HEK293 (cell line): Measurements from ENCODE around the gene ADAMTS20.

Experiments used
- ZBTB11 ChIP-seq: fragments of 450-650 bp; formaldehyde crosslinking; conservative IDR thresholded peaks from 2 replicates; pipeline ENCODE4 v1.5.1; 2016; ENCODE audit warnings: low read depth, missing biosample characterization, missing genetic modification characterization
- ZBTB8A ChIP-seq: fragments of 450-650 bp; formaldehyde crosslinking; IDR thresholded peaks from 2 replicates; pipeline ENCODE4 v1.5.1; 2016; ENCODE audit warnings: missing biosample characterization, missing genetic modification characterization
- ZNF121 ChIP-seq: fragments of 450-650 bp; formaldehyde crosslinking; IDR thresholded peaks from 2 replicates; pipeline ENCODE4 v1.5.1; 2016; ENCODE audit warnings: missing biosample characterization, missing genetic modification characterization
- ZNF404 ChIP-seq: fragments of 450-650 bp; formaldehyde crosslinking; IDR thresholded peaks from 2 replicates; pipeline ENCODE4 v1.5.1; 2017; ENCODE audit warnings: missing biosample characterization, missing genetic modification characterization
- ZNF623 ChIP-seq: fragments of 450-650 bp; formaldehyde crosslinking; IDR thresholded peaks from 2 replicates; pipeline ENCODE4 v1.5.1; 2016; ENCODE audit warnings: missing biosample characterization, missing genetic modification characterization
- ZNF664 ChIP-seq: fragments of 450-650 bp; formaldehyde crosslinking; IDR thresholded peaks from 2 replicates; pipeline ENCODE4 v1.5.1; 2016; ENCODE audit warnings: missing biosample characterization, missing genetic modification characterization
- TF ChIP-seq, protein P1 (sequence below): fragments of 450-650 bp; formaldehyde crosslinking; IDR thresholded peaks from 2 replicates; pipeline ENCODE4 v1.5.1; 2016; ENCODE audit warnings: missing biosample characterization, missing genetic modification characterization

DNA sequence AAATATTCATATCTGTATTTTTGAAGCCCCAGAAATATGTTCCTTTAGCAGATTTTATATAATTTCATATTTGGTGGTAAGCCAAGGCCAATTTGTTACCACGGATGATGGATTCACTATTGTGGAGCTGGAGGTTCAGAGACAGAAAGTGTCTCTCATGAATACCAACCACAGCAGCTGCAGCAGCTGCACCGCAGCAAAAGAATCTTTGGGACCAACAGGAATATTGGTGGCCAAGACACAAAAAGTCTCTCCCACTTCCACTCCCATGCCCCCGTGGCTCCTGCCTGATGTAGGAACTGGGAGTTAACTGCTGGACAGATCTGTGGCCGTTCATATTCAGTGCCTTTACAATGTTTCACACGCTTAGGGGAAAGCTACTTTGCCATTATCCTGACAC, 155.3 kb downstream of the ADAMTS20 start:
- TF ChIP-seq ZNF404 (tag by site-specific recombination) (no peak), ZNF121 (tag by site-specific recombination) (no peak), ZBTB8A (tag by site-specific recombination) (no peak), ZNF623 (tag by site-specific recombination) (no peak), ZNF664 (tag by site-specific recombination) (no peak), ZBTB11 (tag by site-specific recombination) (no peak)
- TF ChIP-seq, protein P1, sequence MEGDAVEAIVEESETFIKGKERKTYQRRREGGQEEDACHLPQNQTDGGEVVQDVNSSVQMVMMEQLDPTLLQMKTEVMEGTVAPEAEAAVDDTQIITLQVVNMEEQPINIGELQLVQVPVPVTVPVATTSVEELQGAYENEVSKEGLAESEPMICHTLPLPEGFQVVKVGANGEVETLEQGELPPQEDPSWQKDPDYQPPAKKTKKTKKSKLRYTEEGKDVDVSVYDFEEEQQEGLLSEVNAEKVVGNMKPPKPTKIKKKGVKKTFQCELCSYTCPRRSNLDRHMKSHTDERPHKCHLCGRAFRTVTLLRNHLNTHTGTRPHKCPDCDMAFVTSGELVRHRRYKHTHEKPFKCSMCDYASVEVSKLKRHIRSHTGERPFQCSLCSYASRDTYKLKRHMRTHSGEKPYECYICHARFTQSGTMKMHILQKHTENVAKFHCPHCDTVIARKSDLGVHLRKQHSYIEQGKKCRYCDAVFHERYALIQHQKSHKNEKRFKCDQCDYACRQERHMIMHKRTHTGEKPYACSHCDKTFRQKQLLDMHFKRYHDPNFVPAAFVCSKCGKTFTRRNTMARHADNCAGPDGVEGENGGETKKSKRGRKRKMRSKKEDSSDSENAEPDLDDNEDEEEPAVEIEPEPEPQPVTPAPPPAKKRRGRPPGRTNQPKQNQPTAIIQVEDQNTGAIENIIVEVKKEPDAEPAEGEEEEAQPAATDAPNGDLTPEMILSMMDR (tag by site-specific recombination), result no peak
